GM18867 (cell line): ENCODE measurements around the gene TNS3.
"Not testable (repeated sequence)": the region's sequence is repeated elsewhere in the genome, so short reads cannot be mapped to it uniquely, and the experiment has no call there.

Source experiments
- ATAC-seq: cut with Tn5 transposase; IDR thresholded peaks from one replicate; pipeline ENCODE4 v1.9.1; 2021; ENCODE audit warnings: mild to moderate bottlenecking, moderate library complexity; ENCODE audit not compliant: unreplicated experiment

Gene TNS3

DNA sequence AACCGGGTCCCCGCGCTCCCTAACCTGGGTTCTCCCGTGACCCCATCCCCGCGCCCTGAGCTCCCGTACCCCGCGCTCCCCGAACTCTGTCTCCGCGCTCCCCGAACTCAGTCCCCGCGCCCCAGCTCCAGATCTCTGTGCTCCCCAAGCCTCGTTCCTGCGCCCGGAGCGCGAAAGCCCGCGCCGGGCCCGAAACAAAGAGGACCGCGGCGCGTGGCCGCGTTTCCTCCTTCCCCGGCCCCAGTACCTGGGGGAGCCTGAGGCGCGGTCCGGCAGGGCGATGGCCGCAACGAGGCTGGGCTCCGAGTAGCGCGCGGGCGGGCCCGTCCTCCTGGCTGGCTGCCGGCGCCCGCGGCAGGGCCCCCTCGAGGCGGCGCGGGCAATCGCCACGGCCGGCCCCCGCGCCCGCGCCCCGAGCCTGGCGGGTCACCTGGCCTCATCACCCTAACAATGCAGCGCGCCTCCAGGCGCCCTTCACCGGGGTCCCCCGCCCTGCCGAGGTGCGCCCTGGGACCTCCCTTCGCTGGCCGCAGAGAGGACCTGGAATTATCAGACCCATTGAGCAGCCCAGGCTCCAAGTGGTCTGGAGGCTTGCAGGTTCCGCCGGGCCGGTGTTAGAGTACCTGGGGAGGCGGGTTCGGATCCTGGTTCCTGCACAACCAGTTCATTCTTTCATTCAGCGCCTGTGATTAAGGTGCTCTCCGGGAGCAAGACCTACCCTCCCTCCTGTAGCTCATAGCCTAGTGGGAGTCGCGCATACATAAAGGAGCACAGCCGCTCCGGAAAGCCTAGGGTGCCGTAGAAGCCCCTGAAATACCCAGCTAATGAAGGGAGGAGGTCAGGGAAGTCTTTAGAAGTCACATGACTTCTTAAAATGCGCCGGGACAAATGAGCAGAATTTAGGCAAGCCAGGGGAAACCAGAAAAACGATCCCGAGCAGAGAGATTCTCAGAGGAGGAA, at the start of gene TNS3:
Gene TNS3 (minus strand): TSS at position 308 of the 960 bp plus-strand sequence. CDS start 142,475 bp downstream, outside the sequence.
- no peak for ATAC-seq

GRCh38 chr7:47631711-47632110, 49.8 kb upstream of the TNS3 start:
- ATAC-seq: no peak

DNA sequence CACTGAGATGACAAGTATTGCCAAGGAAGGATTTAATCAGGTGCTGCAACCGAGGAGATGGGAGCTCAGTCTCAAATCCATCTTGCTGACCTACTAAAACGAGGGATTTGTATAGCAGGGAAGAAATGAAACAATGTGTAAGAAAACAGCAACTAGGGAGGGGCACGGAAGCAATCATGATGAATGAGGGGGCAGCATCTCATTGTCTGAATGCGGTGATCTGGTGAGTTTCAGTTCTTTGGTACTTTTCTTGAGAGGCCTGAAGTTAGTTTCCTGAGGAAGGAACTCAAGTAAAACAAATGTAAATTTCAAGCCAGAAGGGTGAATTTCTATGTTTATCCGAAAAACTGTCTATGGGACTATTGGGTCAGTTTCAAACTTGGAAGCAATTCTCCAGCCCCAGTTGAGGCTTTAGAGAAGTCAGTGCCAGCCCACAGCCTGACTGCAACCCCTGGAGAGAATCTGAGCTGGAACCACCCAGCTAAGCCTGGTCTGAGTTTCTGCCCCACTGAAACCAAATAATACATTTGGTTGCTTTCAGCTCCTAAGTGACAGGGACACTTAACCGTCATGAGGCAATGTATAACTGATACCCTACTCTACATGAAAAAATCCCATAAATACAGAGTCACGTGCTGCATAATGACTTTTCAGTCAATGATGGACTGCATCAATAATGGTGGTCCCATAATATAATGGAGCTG, 45.8 kb upstream of the TNS3 start:
- ATAC-seq: peak; percentile 68

GRCh38 chr7:47625861-47626715, 44.2 kb upstream of the TNS3 start:
- ATAC-seq: no peak

DNA sequence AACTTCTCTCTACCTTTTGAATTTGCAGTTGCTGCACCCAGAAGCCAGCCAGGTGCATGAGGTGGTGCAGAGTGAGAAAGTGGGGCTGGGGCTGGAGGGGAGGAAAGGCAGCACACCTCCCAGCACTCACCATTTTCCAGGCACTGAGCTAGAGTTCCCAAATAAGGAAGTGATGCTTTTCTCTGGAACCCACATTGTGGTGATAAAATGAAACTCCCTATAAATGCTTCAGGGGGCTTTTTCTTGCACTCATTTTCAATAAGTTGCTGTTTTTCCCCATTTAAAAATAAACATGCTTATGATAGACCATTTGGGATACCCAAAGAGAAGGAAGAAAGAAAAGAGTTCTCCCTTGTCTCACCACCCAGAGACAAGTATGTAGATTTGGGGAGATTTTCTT, 42.8 kb upstream of the TNS3 start:
- no peak for ATAC-seq

DNA sequence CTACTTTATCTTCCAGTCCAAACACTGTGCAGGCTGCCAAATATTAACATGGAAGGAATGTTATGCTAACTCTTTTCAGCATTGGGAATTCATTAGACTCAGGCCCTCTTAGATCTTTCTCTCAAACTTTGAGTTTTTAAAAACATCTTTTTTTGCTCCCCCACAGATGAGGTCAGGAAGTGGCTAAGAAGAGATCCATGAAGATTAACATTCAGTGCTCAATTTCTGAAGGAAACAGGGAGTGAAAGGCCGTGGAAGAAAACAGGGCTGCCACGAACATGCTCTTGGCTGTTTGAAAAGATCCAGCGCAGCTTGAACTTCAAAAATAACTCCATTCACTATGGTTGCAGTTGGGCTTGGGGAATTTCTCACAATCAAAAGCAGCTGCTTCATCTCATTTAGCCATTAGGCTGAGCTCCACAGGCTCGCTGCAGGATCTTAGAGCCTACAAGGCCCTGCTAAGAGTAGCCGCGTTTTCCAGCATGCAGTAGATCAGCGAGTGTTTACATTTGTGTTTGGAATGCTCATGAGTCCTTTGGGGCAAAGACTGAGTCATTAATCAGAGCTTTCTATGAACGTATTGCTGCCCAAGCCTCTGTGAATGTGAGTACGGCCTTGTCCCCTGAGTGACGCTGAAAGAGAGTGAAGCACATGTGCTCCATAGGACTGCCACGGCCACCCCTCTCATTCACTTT, 41.2 kb upstream of the TNS3 start:
- no peak for ATAC-seq

DNA sequence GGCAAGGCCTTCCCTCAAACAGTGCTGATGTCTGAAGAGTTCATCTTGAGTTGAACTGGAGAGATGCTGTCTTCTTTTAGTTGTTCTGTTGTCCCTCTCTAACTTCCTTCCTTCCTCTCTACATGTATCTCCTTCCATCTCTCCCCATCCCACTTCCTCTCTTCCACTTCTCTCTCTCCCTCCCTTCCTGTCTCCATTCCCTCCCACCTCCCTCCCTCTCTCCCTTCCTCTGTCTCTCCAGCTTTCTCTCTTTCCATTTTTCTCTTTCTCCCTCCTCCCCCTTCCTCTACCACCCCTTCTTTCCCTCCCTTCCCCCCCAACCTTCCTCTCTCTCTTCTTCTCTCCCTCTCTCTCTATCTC, 40.7 kb upstream of the TNS3 start:
- no peak for ATAC-seq

GRCh38 chr7:47621979-47622561, 40.2 kb upstream of the TNS3 start:
- no peak for ATAC-seq

- ATAC-seq: no peak
Observed at GRCh38 chr7:47621347-47621746, 39.4 kb upstream of the TNS3 start.

- ATAC-seq: no peak
Observed at GRCh38 chr7:47619806-47620205, 37.9 kb upstream of the TNS3 start.

DNA sequence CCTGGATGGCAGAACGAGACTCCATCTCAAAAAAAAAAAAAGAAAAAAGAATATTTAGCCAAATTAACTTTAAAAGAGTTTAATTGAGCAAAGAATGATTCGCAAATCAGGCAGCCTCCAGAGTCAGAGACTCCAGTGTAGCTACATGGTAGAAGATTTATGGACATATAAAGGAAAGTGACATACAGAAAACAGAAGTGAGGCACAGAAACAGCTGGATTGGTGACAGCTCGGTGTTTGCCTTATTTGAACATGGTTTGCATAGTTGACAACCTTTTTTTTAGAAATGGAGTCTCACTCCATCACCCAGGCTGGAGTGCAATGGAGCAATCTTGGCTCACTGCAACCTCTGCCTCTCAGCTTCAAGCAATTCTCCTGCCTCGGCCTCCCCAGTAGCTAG, 35.2 kb upstream of the TNS3 start:
- ATAC-seq: no peak

- no peak for ATAC-seq
Observed at GRCh38 chr7:47614450-47614849, 32.5 kb upstream of the TNS3 start.

GRCh38 chr7:47611045-47611511, 29.2 kb upstream of the TNS3 start:
- ATAC-seq: no peak

- no peak for ATAC-seq
Observed at GRCh38 chr7:47610506-47611044, 28.7 kb upstream of the TNS3 start.

- ATAC-seq: no peak
Observed at GRCh38 chr7:47609803-47610452, 28.0 kb upstream of the TNS3 start.

GRCh38 chr7:47606593-47607046, 24.7 kb upstream of the TNS3 start:
- not testable (repeated sequence) for ATAC-seq

DNA sequence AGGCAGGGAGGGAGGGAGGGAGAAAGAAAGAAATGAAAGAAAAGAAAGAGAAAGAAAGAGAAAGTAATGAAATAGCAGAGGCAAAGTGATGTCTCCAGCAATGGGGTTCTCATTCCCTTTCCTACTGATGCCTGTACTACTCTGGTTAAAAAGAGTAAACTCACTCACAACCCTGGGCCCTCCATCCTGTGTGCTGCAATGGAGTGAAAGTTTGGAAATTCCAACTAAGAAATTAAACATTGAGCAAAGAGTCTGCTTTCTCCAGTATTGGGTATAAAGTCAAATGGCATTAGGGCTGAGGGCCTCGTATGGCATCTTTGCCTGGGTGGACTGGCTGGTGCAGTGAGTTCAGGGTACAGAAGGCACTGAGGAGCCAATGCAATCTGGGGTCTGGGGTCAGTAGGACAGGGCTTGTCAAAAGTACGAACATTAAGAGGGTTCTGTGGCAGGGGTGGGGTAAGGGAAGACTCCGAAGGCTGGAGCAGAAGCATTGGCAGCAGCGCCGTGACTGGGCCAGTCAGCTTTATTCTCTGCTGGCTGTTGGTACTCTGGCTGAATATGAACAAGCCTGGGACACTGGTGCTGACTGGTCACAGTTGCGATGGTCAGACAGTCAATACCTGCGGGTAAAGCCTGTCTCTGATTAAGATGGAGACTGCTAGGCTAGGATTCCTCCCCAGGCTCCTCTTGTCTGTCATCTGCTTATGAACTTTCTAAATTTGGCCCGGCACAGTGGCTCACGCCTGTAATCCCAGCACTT, 24.1 kb upstream of the TNS3 start:
- no peak for ATAC-seq

- no peak for ATAC-seq
Observed at GRCh38 chr7:47604496-47604890, 22.6 kb upstream of the TNS3 start.
